Keratinocyte (primary cell): ENCODE measurements around the gene BUD31. TPM values are rescaled to one million over a fixed set of nuclear protein-coding genes. Genes with fewer than 3 reads are reported as not detected.

Experiments used
- DNase-seq: peaks from one replicate; pipeline ENCODE4 v3.0.0-alpha.2; 2011; ENCODE audit warnings: low read depth, missing footprints, low spot score
- FAIRE-seq: peaks from 2 replicates; lab custom pipeline; 2011; peaks lifted over from hg19 to GRCh38; lab: Jason Lieb, UNC
- H2AFZ ChIP-seq: 2 replicates; pipeline ENCODE4 v1.6.0; 2012; ENCODE audit warnings: low read length, control low read depth, inconsistent platforms; ENCODE audit not compliant: control insufficient read depth
- H3K27ac ChIP-seq: 2 replicates; pipeline ENCODE4 v1.5.1; 2011; ENCODE audit warnings: low read length; ENCODE audit not compliant: control insufficient read depth, insufficient read depth
- H3K27me3 ChIP-seq: 3 replicates; pipeline ENCODE4 v1.6.0; 2011; ENCODE audit warnings: low read length; ENCODE audit not compliant: control insufficient read depth, insufficient read depth; ENCODE audit errors: extremely low read depth
- H3K36me3 ChIP-seq, 2 experiments: 2 replicates in 1 of 2; 3 replicates in 1 of 2; pipeline ENCODE4 v1.5.1; 2011; ENCODE audit warnings: low read length in 2 of 2, mild to moderate bottlenecking in 1 of 2; ENCODE audit not compliant: control insufficient read depth in 2 of 2, insufficient read depth in 2 of 2; ENCODE audit errors: extremely low read depth in 1 of 2
- H3K4me1 ChIP-seq: 3 replicates; pipeline ENCODE4 v1.5.1; 2011; ENCODE audit warnings: low read length; ENCODE audit not compliant: control insufficient read depth, insufficient read depth; ENCODE audit errors: extremely low read depth
- H3K4me2 ChIP-seq: 3 replicates; pipeline ENCODE4 v1.6.0; 2011; ENCODE audit warnings: low read depth, low read length; ENCODE audit not compliant: control insufficient read depth, insufficient read depth; ENCODE audit errors: extremely low read depth
- H3K4me3 ChIP-seq, 3 experiments: fragments of 200-600 bp in 1 of 3; sonication (generic) in 1 of 3; 2 replicates in 2 of 3; 3 replicates in 1 of 3; pipeline ENCODE4 v1.5.1; 2011 to 2016; ENCODE audit warnings: low read length in 3 of 3, mild to moderate bottlenecking in 3 of 3, control low read depth in 2 of 3, inconsistent platforms in 1 of 3, low read depth in 1 of 3, mixed read lengths in 1 of 3, mixed run types in 1 of 3, moderate library complexity in 1 of 3; ENCODE audit not compliant: control insufficient read depth in 2 of 3, insufficient read depth in 2 of 3; ENCODE audit errors: extremely low read depth in 1 of 3
- H3K79me2 ChIP-seq: 2 replicates; pipeline ENCODE4 v1.6.0; 2012; ENCODE audit warnings: low read length; ENCODE audit not compliant: control insufficient read depth, insufficient read depth
- H3K9ac ChIP-seq: 3 replicates; pipeline ENCODE4 v1.6.0; 2011; ENCODE audit warnings: low read length; ENCODE audit not compliant: control insufficient read depth, insufficient read depth; ENCODE audit errors: extremely low read depth
- H3K9me1 ChIP-seq: 3 replicates; pipeline ENCODE4 v1.6.0; 2011; ENCODE audit warnings: low read length; ENCODE audit not compliant: control insufficient read depth, insufficient read depth; ENCODE audit errors: extremely low read depth
- H3K9me3 ChIP-seq: 2 replicates; pipeline ENCODE4 v1.5.1; 2012; ENCODE audit warnings: low read depth, low read length; ENCODE audit not compliant: control insufficient read depth
- H4K20me1 ChIP-seq: 3 replicates; pipeline ENCODE4 v1.6.0; 2011; ENCODE audit warnings: low read length; ENCODE audit not compliant: control insufficient read depth, insufficient read depth; ENCODE audit errors: extremely low read depth
- EZH2 ChIP-seq: IDR thresholded peaks from one replicate; pipeline ENCODE4 v1.6.1; 2012; ENCODE audit warnings: inconsistent platforms, mild to moderate bottlenecking, low read length, moderate library complexity
- dilution Hi-C: fragments of 300-500 bp; cut with MboI; formaldehyde crosslinking; loops from one replicate; pipeline ENCODE4 v1.7.0; 2020; ENCODE audit warnings: low sequenced_read_pairs; ENCODE audit not compliant: extremely low pct_ligation_motif_present
- polyA plus RNA-seq, 5 experiments: library from polyadenylated mRNA; depleted of rRNA in 3 of 5; stranded (reverse) in 3 of 5; stranded (forward) in 1 of 5; unstranded in 1 of 5; fragments of >200 nt; gene quantifications; 1 replicate in 1 of 5; 2 replicates in 3 of 5; 3 replicates in 1 of 5; pipeline versions ENCODE4 v1.2.1 to v1.2.3, GENCODE V29; 2011 to 2012; ENCODE audit warnings: missing spikeins in 2 of 5, low read depth in 1 of 5, low replicate concordance in 1 of 5
- TF ChIP-seq, protein P1 (sequence below), 3 experiments: IDR thresholded peaks in 1 of 3; conservative IDR thresholded peaks in 1 of 3; optimal IDR thresholded peaks in 1 of 3; 2 replicates in 2 of 3; 3 replicates in 1 of 3; pipeline versions ENCODE3 to v1.5.1; 2011; ENCODE audit warnings: low read length in 3 of 3, mild to moderate bottlenecking in 3 of 3, moderate library complexity in 2 of 3, control low read depth in 1 of 3, inconsistent platforms in 1 of 3; ENCODE audit not compliant: insufficient read depth in 2 of 3; ENCODE audit errors: extremely low read depth in 1 of 3

Gene BUD31
- polyA plus RNA-seq, 1 donor (not counting 4 experiments of a cell fraction or from before 2014, with no cell fraction given) = 73.3 TPM

DNA sequence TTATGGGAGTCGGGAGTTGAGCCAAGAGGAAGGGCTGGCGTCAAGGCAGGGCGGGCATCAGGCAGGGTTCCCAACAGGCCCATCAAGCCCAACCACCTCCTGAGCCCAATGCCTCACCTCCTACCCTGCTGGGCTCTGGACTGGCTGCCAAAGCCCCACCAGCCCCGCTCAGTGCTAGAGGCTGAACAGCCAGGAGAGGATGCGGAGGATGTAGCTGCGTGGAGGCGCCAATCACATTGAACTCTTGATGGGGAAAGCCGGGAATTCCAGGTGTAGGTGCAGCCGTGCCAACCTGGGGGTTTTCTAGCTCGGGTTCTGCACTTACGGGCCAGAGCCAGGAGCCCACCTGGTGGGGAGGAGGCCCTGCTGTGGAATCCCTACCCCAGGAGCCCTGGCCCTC, 44.3 kb downstream of the BUD31 start:
- H3K9me3 ChIP-seq = no peaks in the 10 kb centered on the region
- H4K20me1 ChIP-seq = no peaks in the 10 kb centered on the region
- peaks cover 52 to 76% of the 10 kb centered on the region in 2 experiments for H3K36me3 ChIP-seq
- FAIRE-seq = no peak
- TF ChIP-seq, protein P1, sequence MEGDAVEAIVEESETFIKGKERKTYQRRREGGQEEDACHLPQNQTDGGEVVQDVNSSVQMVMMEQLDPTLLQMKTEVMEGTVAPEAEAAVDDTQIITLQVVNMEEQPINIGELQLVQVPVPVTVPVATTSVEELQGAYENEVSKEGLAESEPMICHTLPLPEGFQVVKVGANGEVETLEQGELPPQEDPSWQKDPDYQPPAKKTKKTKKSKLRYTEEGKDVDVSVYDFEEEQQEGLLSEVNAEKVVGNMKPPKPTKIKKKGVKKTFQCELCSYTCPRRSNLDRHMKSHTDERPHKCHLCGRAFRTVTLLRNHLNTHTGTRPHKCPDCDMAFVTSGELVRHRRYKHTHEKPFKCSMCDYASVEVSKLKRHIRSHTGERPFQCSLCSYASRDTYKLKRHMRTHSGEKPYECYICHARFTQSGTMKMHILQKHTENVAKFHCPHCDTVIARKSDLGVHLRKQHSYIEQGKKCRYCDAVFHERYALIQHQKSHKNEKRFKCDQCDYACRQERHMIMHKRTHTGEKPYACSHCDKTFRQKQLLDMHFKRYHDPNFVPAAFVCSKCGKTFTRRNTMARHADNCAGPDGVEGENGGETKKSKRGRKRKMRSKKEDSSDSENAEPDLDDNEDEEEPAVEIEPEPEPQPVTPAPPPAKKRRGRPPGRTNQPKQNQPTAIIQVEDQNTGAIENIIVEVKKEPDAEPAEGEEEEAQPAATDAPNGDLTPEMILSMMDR (optimal IDR thresholded peaks at IDR 0.05 in 1 of 3, IDR thresholded peaks at IDR 0.05 in 1 of 3, conservative IDR thresholded peaks at IDR 0.05 in 1 of 3; ENCODE audit: extremely low read depth in 1 of 3, insufficient read depth in 2 of 3, low read length in 3 of 3) = no peak
- no peak for TF ChIP-seq EZH2
- H3K27me3 ChIP-seq = no peaks in the 10 kb centered on the region
- dilution Hi-C loops = no loop called here
- no peak for DNase-seq
- H3K79me2 ChIP-seq = peaks cover 19% of the 10 kb centered on the region
- no peaks in the 10 kb centered on the region for H3K4me1 ChIP-seq
- H2AFZ ChIP-seq = no peak overlapping the region
- no peak overlapping the region for H3K27ac ChIP-seq
- H3K9me1 ChIP-seq = no peaks in the 10 kb centered on the region
- H3K9ac ChIP-seq = no peak overlapping the region
- no peak overlapping the region for H3K4me3 ChIP-seq
- no peak overlapping the region for H3K4me2 ChIP-seq

DNA sequence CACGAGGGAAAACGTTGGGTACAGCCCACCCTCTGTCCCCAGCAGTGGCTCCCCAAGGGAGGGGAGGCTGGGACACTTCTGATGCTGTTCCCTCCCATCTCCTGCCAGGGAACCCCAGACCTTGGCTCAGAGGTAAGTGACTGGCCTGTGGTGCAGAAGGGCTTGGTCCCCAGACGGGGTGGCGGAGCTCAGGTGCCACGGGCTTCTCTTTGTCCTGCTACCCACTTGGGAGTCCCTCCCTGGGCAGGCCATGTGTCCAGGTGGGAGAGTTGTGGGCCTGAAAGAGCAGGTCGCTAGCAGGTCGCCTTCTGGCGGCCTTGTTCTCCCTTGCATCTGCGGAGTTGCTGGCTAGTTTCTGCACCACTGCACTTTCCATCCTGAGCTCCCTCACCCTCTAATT, 47.1 kb downstream of the BUD31 start:
- DNase-seq (no peak), FAIRE-seq (no peak)
- Histone ChIP-seq H2AFZ (no peak overlapping the region), H3K9ac (no peak overlapping the region), H3K9me1 (peaks cover under 1% of the 10 kb centered on the region), H3K4me2 (no peak overlapping the region), H3K27ac (no peak overlapping the region), H3K79me2 (peaks cover 46% of the 10 kb centered on the region), H3K4me1 (peaks cover 6% of the 10 kb centered on the region), H4K20me1 (peaks cover 17% of the 10 kb centered on the region), H3K36me3 (peaks cover 42 to 81% of the 10 kb centered on the region in 2 experiments), H3K4me3 (no peak overlapping the region), H3K9me3 (no peaks in the 10 kb centered on the region), H3K27me3 (no peaks in the 10 kb centered on the region)
- TF ChIP-seq EZH2 = no peak
- TF ChIP-seq, protein P1 (optimal IDR thresholded peaks at IDR 0.05 in 1 of 3, IDR thresholded peaks at IDR 0.05 in 1 of 3, conservative IDR thresholded peaks at IDR 0.05 in 1 of 3; ENCODE audit: extremely low read depth in 1 of 3, insufficient read depth in 2 of 3, low read length in 3 of 3) = no peak
- dilution Hi-C loops = no loop called here
